SK-N-SH (cell line): ENCODE measurements around the gene MORN2. TPM values are rescaled to one million over a fixed set of nuclear protein-coding genes. Genes with fewer than 3 reads are reported as not detected.

ENCODE experiments used
- CTCF ChIA-PET: fragments of 300-600, 350-600 bp; formaldehyde crosslinking; extraction: SDS; loops from one replicate; lab custom pipeline; 2021; lab: Yijun Ruan, JAX
- POLR2A ChIA-PET: fragments of 350-600 bp; sonication (Branson Sonifier 250); formaldehyde crosslinking; extraction: SDS; loops from one replicate; lab custom pipeline; 2020; ENCODE audit warnings: antibody characterized with exemption, inconsistent platforms; lab: Yijun Ruan, JAX
- DNase-seq: peaks from one replicate; pipeline ENCODE4 v3.0.0; 2012
- H2AFZ ChIP-seq: fragments of 200-600 bp; sonication (generic); 2 replicates; pipeline ENCODE4 v1.8.1; 2016; ENCODE audit warnings: antibody characterized with exemption, mild to moderate bottlenecking, low read depth
- H3F3A ChIP-seq: fragments of 200-600 bp; sonication (generic); replicated peaks from 2 replicates; pipeline ENCODE3; 2016; ENCODE audit warnings: antibody characterized with exemption, mild to moderate bottlenecking; ENCODE audit not compliant: insufficient read depth
- H3K27ac ChIP-seq, 2 experiments: fragments of 200-500 bp in 1 of 2; fragments of 200-600 bp in 1 of 2; sonication (Bioruptor generic) in 1 of 2; sonication (generic), shearing (Covaris generic) in 1 of 2; 2 replicates each; pipeline versions ENCODE4 v1.5.1 to v1.6.1; 2014 to 2016; ENCODE audit warnings: low read depth in 2 of 2, inconsistent platforms in 1 of 2, low read length in 1 of 2, mild to moderate bottlenecking in 1 of 2, mixed read lengths in 1 of 2
- H3K27me3 ChIP-seq: fragments of 200-600 bp; sonication (generic), shearing (Covaris generic); 2 replicates; pipeline ENCODE4 v1.6.1; 2016; ENCODE audit warnings: mixed run types; ENCODE audit not compliant: insufficient read depth
- H3K36me3 ChIP-seq, 2 experiments: fragments of 200-500 bp in 1 of 2; fragments of 200-600 bp in 1 of 2; sonication (Bioruptor generic) in 1 of 2; sonication (generic) in 1 of 2; replicated peaks in 1 of 2; 2 replicates each; pipeline versions ENCODE3 to v1.5.1; 2014 to 2016; ENCODE audit warnings: low read length in 1 of 2, mild to moderate bottlenecking in 1 of 2; ENCODE audit not compliant: insufficient read depth in 2 of 2, control insufficient read depth in 1 of 2
- H3K4me1 ChIP-seq, 2 experiments: fragments of 200-500 bp in 1 of 2; fragments of 200-600 bp in 1 of 2; sonication (Bioruptor generic) in 1 of 2; sonication (generic), shearing (Covaris generic) in 1 of 2; 2 replicates each; pipeline versions ENCODE4 v1.5.1 to v1.6.1; 2014 to 2016; ENCODE audit warnings: low read depth in 1 of 2, low read length in 1 of 2, mixed run types in 1 of 2; ENCODE audit not compliant: insufficient read depth in 2 of 2, control insufficient read depth in 1 of 2
- H3K4me2 ChIP-seq: fragments of 200-600 bp; sonication (generic), shearing (Covaris generic); 2 replicates; pipeline ENCODE4 v1.6.1; 2017; ENCODE audit warnings: mixed run types
- H3K4me3 ChIP-seq, 2 experiments: fragments of 200-500 bp in 1 of 2; fragments of 200-600 bp in 1 of 2; sonication (Bioruptor generic) in 1 of 2; sonication (generic), shearing (Covaris generic) in 1 of 2; 2 replicates each; pipeline versions ENCODE4 v1.5.1 to v1.8.1; 2014 to 2016; ENCODE audit warnings: low read depth in 2 of 2, inconsistent platforms in 1 of 2, low read length in 1 of 2, mild to moderate bottlenecking in 1 of 2, mixed read lengths in 1 of 2, moderate library complexity in 1 of 2
- H3K79me2 ChIP-seq: fragments of 200-600 bp; sonication (generic); 2 replicates; pipeline ENCODE4 v1.8.1; 2017; ENCODE audit warnings: mild to moderate bottlenecking; ENCODE audit not compliant: insufficient read depth
- H3K9ac ChIP-seq: fragments of 200-600 bp; sonication (generic); 2 replicates; pipeline ENCODE4 v1.6.1; 2017; ENCODE audit warnings: mixed run types
- H3K9me2 ChIP-seq: fragments of 200-600 bp; sonication (generic); 2 replicates; pipeline ENCODE4 v1.6.1; 2017; ENCODE audit warnings: mixed run types
- H3K9me3 ChIP-seq: fragments of 200-600 bp; sonication (generic); 2 replicates; pipeline ENCODE4 v1.6.1; 2017; ENCODE audit warnings: mixed run types, mild to moderate bottlenecking, moderate library complexity
- H4K20me1 ChIP-seq: fragments of 200-600 bp; sonication (generic); 2 replicates; pipeline ENCODE4 v1.6.1; 2017; ENCODE audit warnings: mild to moderate bottlenecking, mixed run types; ENCODE audit not compliant: insufficient read depth
- EZH2phosphoT487 ChIP-seq: fragments of 200-600 bp; sonication (generic); IDR thresholded peaks from 2 replicates; pipeline ENCODE4 v1.6.1; 2017; ENCODE audit warnings: low read depth, mixed run types, mild to moderate bottlenecking, antibody characterized with exemption, moderate library complexity, borderline replicate concordance
- FOSL2 ChIP-seq: IDR thresholded peaks from 2 replicates; pipeline ENCODE4 v1.4.0; 2012; ENCODE audit warnings: low read depth, mild to moderate bottlenecking, moderate library complexity, borderline replicate concordance
- FOXM1 ChIP-seq: IDR thresholded peaks from 2 replicates; pipeline ENCODE4 v1.4.0; 2012; ENCODE audit warnings: low read depth, mild to moderate bottlenecking
- MAX ChIP-seq: IDR thresholded peaks from 2 replicates; pipeline ENCODE4 v1.4.0; 2012; ENCODE audit warnings: low read depth
- MEF2A ChIP-seq: IDR thresholded peaks from 2 replicates; pipeline ENCODE4 v1.4.0; 2012; ENCODE audit warnings: low read depth, borderline replicate concordance
- RCOR1 ChIP-seq: fragments of 150-350 bp; IDR thresholded peaks from 2 replicates; pipeline ENCODE4 v1.6.1; 2017; ENCODE audit warnings: antibody characterized with exemption, low read length
- RFX5 ChIP-seq: IDR thresholded peaks from 2 replicates; pipeline ENCODE4 v1.6.1; 2012; ENCODE audit warnings: mild to moderate bottlenecking, improper control_type of control experiment, low read length
- SIN3A ChIP-seq: IDR thresholded peaks from 2 replicates; pipeline ENCODE4 v1.6.1; 2012; ENCODE audit warnings: low read depth, mild to moderate bottlenecking, low read length, moderate library complexity, borderline replicate concordance
- SMC3 ChIP-seq: IDR thresholded peaks from 2 replicates; pipeline ENCODE4 v1.6.1; 2012; ENCODE audit warnings: low read depth, low read length, improper control_type of control experiment
- TCF12 ChIP-seq: IDR thresholded peaks from 2 replicates; pipeline ENCODE4 v1.4.0; 2012
- USF1 ChIP-seq: IDR thresholded peaks from 2 replicates; pipeline ENCODE4 v1.4.0; 2012; ENCODE audit warnings: low read depth, borderline replicate concordance
- YY1 ChIP-seq: IDR thresholded peaks from 2 replicates; pipeline ENCODE4 v1.4.0; 2012; ENCODE audit warnings: low read depth, mild to moderate bottlenecking
- ZBTB33 ChIP-seq: IDR thresholded peaks from 2 replicates; pipeline ENCODE4 v1.4.0; 2012; ENCODE audit warnings: low read depth, borderline replicate concordance
- WGBS: methylation state at CpG from one replicate; pipeline ENCODE4 v1.1.6; 2017; ENCODE audit warnings: low lambda C conversion rate; 5-methylcytosine and 5-hydroxymethylcytosine counted together
- polyA plus RNA-seq, 3 experiments: library from polyadenylated mRNA; depleted of rRNA; stranded (reverse); fragments of >200 nt; gene quantifications; 2 replicates each; pipeline ENCODE4 v1.2.3, GENCODE V29; 2012

The MORN2 gene
- polyA plus RNA-seq, 1 of the 3 experiments (the other 2 are of a cell fraction), result 23.2 TPM

- CTCF ChIA-PET, result interaction anchor here (2.0 kb wide), 1 partner anchor 49 kb away, joined by 7 read pairs; no protein-coding TSS in a partner anchor
- DNase-seq, result no peak
- Histone ChIP-seq H3K4me3 (no peak overlapping the region), H3K36me3 (no peaks in the 10 kb centered on the region), H3K27me3 (no peaks in the 10 kb centered on the region), H4K20me1 (no peaks in the 10 kb centered on the region), H3K4me2 (peak overlapping the region; percentile 32; the same call in 1 of the 2 replicates), H3K9me3 (no peaks in the 10 kb centered on the region), H3K4me1 (no peaks in the 10 kb centered on the region), H3K9me2 (no peaks in the 10 kb centered on the region), H3F3A (peaks cover 7% of the 10 kb centered on the region), H2AFZ (no peak overlapping the region), H3K27ac (no peak overlapping the region), H3K79me2 (no peaks in the 10 kb centered on the region), H3K9ac (no peak overlapping the region)
- POLR2A ChIA-PET, result no interaction called here
- 72% methylated on average over 5 of the region's 5 CpGs for WGBS
- TF ChIP-seq USF1, result peak; percentile 52; the same call in 1 of the 2 replicates
- no peak for TF ChIP-seq MEF2A
Observed at GRCh38 chr2:38898256-38898655, 22.5 kb downstream of the MORN2 start.

GRCh38 chr2:38900726-38901125 lies 24.9 kb downstream of the MORN2 start:
- peaks cover 7% of the 10 kb centered on the region for H3F3A ChIP-seq
- no peak for TF ChIP-seq USF1
- TF ChIP-seq SIN3A, result no peak
- TF ChIP-seq SMC3, result no peak
- no peak for TF ChIP-seq ZBTB33
- TF ChIP-seq EZH2phosphoT487, result no peak
- TF ChIP-seq FOXM1, result no peak
- TF ChIP-seq YY1, result no peak
- no peak for TF ChIP-seq FOSL2
- no peak for TF ChIP-seq RCOR1
- TF ChIP-seq TCF12, result no peak
- TF ChIP-seq RFX5, result no peak
- no peak for TF ChIP-seq MAX
- CTCF ChIA-PET, result interaction anchor here (1.3 kb wide), 1 partner anchor 46 kb away, joined by 4 read pairs; no protein-coding TSS in a partner anchor
- no peaks in the 10 kb centered on the region for H4K20me1 ChIP-seq
- H3K27ac ChIP-seq, result no peak overlapping the region
- H3K79me2 ChIP-seq, result no peaks in the 10 kb centered on the region
- H3K36me3 ChIP-seq, result no peaks in the 10 kb centered on the region
- no peaks in the 10 kb centered on the region for H3K4me1 ChIP-seq
- H3K9ac ChIP-seq, result no peak overlapping the region
- H3K9me2 ChIP-seq, result no peaks in the 10 kb centered on the region
- POLR2A ChIA-PET, result no interaction called here
- no peak overlapping the region for H2AFZ ChIP-seq
- no peaks in the 10 kb centered on the region for H3K9me3 ChIP-seq
- H3K4me3 ChIP-seq, result no peak overlapping the region
- DNase-seq, result no peak
- WGBS, result 90% methylated on average over 1 of the region's 1 CpG
- H3K27me3 ChIP-seq, result no peaks in the 10 kb centered on the region
- no peak overlapping the region for H3K4me2 ChIP-seq
